ENCODE results near the gene KCTD17.

GRCh38 chr22:37062376-37062675 is 10.8 kb downstream of the KCTD17 start:
- TF ChIP-seq FOXS1 (CRISPR knock-in tag; IDR thresholded peaks at IDR 0.05) = no peak
- TF ChIP-seq RCOR1 (IDR thresholded peaks at IDR 0.05; ENCODE audit: low read depth, low read length) = no peak
- TF ChIP-seq EHF (CRISPR knock-in tag; IDR thresholded peaks at IDR 0.05) = no peak
- no peak for TF ChIP-seq CTCF (IDR thresholded peaks at IDR 0.05)
- TF ChIP-seq RAD21 (conservative IDR thresholded peaks at IDR 0.05 in 1 of 2, IDR thresholded peaks at IDR 0.05 in 1 of 2) = no peak
- TF ChIP-seq, protein P1, sequence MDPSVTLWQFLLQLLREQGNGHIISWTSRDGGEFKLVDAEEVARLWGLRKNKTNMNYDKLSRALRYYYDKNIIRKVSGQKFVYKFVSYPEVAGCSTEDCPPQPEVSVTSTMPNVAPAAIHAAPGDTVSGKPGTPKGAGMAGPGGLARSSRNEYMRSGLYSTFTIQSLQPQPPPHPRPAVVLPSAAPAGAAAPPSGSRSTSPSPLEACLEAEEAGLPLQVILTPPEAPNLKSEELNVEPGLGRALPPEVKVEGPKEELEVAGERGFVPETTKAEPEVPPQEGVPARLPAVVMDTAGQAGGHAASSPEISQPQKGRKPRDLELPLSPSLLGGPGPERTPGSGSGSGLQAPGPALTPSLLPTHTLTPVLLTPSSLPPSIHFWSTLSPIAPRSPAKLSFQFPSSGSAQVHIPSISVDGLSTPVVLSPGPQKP (IDR thresholded peaks at IDR 0.05; ENCODE audit: low read depth, low read length) = no peak
- TF ChIP-seq EP300 (IDR thresholded peaks at IDR 0.05) = no peak
- no peak for TF ChIP-seq POLR2A (IDR thresholded peaks at IDR 0.05; ENCODE audit: low read length)
- TF ChIP-seq ESRRA (IDR thresholded peaks at IDR 0.05; ENCODE audit: borderline replicate concordance, low read length) = no peak
- no peak for TF ChIP-seq RARB (CRISPR knock-in tag; IDR thresholded peaks at IDR 0.05)
- no peak for TF ChIP-seq SREBF2 (IDR thresholded peaks at IDR 0.05)
- TF ChIP-seq MAZ (IDR thresholded peaks at IDR 0.05; ENCODE audit: borderline replicate concordance, low read depth, low read length) = no peak

All from A549 (cell line).